Measurements from ENCODE around the gene NHP2. TPM values are rescaled to one million over a fixed set of nuclear protein-coding genes. Genes with fewer than 3 reads are reported as not detected.

Gene NHP2
- total and polyA plus RNA-seq, 8 donors = 65.0 to 116 (median 97.5) TPM

- Histone ChIP-seq H3K27ac (no peak overlapping the region), H3K36me3 (peaks cover 0 to 98% of the 10 kb centered on the region in 2 donors), H3K4me1 (no peaks in the 10 kb centered on the region), H3K9me3 (no peaks in the 10 kb centered on the region), H3K27me3 (no peaks in the 10 kb centered on the region), H3K4me3 (no peak overlapping the region)
- peak; percentile 58 to 61 for TF ChIP-seq CTCF (IDR thresholded peaks at IDR 0.05)
- DNase-seq (peak in 3 of 4 donors; percentile 43 to 76 (median 52)), ATAC-seq (peak; percentile 87)
- intact Hi-C loops (cut with DNase I) = loop anchor here (5.0 kb wide), 1 partner anchor 69 kb away; no protein-coding TSS in a partner anchor
Observed at GRCh38 chr5:178145965-178146820, 7.5 kb downstream of the NHP2 start.

GRCh38 chr5:178143901-178144300, 9.8 kb downstream of the NHP2 start:
- Histone ChIP-seq H3K27ac (no peak overlapping the region), H3K27me3 (no peaks in the 10 kb centered on the region), H3K36me3 (peaks cover 0 to 98% of the 10 kb centered on the region in 2 donors), H3K9me3 (no peaks in the 10 kb centered on the region), H3K4me3 (no peak overlapping the region), H3K4me1 (no peaks in the 10 kb centered on the region)
- TF ChIP-seq CTCF (IDR thresholded peaks at IDR 0.05) = no peak
- ATAC-seq = peak; percentile 39
- intact Hi-C loops (cut with DNase I) = no loop called here
- DNase-seq = peak in 3 of 4 donors; percentile 68 to 86 (median 71)

GRCh38 chr5:178143246-178143645, 10.4 kb downstream of the NHP2 start:
- DNase-seq = peak in 1 of 4 donors; percentile 17
- Histone ChIP-seq H3K4me3 (no peak overlapping the region), H3K4me1 (no peaks in the 10 kb centered on the region), H3K27ac (no peak overlapping the region), H3K36me3 (peaks cover 0 to 97% of the 10 kb centered on the region in 2 donors), H3K9me3 (no peaks in the 10 kb centered on the region), H3K27me3 (no peaks in the 10 kb centered on the region)
- ATAC-seq = no peak
- no peak for TF ChIP-seq CTCF (IDR thresholded peaks at IDR 0.05)
- intact Hi-C loops (cut with DNase I) = no loop called here

GRCh38 chr5:178142642-178143041, 11.0 kb downstream of the NHP2 start:
- TF ChIP-seq CTCF (IDR thresholded peaks at IDR 0.05) = no peak
- Histone ChIP-seq H3K4me3 (no peak overlapping the region), H3K4me1 (no peaks in the 10 kb centered on the region), H3K36me3 (peaks cover 0 to 97% of the 10 kb centered on the region in 2 donors), H3K9me3 (no peaks in the 10 kb centered on the region), H3K27ac (no peak overlapping the region), H3K27me3 (no peaks in the 10 kb centered on the region)
- ATAC-seq = no peak
- peak in 1 of 4 donors; percentile 63 for DNase-seq
- intact Hi-C loops (cut with DNase I) = no loop called here

GRCh38 chr5:178141550-178141949, 12.1 kb downstream of the NHP2 start:
- intact Hi-C loops (cut with DNase I) = no loop called here

More at GRCh38 chr5:178141550-178141949, 12.1 kb downstream of the NHP2 start:
- TF ChIP-seq CTCF (IDR thresholded peaks at IDR 0.05) = no peak
- Histone ChIP-seq H3K27me3 (no peaks in the 10 kb centered on the region), H3K4me1 (no peaks in the 10 kb centered on the region), H3K9me3 (no peaks in the 10 kb centered on the region), H3K36me3 (peaks cover 0 to 90% of the 10 kb centered on the region in 2 donors), H3K4me3 (no peak overlapping the region), H3K27ac (no peak overlapping the region)
- DNase-seq (no peak), ATAC-seq (no peak)
